IMR-90 (cell line): ENCODE measurements around the gene CDH1. TPM values are rescaled to one million over a fixed set of nuclear protein-coding genes. Genes with fewer than 3 reads are reported as not detected.

ENCODE experiments used
- ATAC-seq: fragments of 200-7000 bp; cut with Tn5 transposase; 2 replicates; pipeline ENCODE4 v1.9.1; 2020; ENCODE audit warnings: low read depth, mild to moderate bottlenecking, moderate library complexity
- BruUV-seq: library from RNA; stranded (reverse); fragments of 400-500 nt; replicated peaks from 2 replicates; lab custom pipeline; 2021; lab: Mats Ljungman, UMichigan
- CTCF ChIA-PET: fragments of 300-600 bp; formaldehyde crosslinking; extraction: SDS; loops from one replicate; lab custom pipeline; 2021; ENCODE audit warnings: antibody characterized with exemption; lab: Yijun Ruan, JAX
- POLR2A ChIA-PET: fragments of 300-600 bp; sonication (Branson Sonifier 250); formaldehyde crosslinking; loops from one replicate; lab custom pipeline; 2022; ENCODE audit warnings: antibody characterized with exemption; ENCODE audit not compliant: unreplicated experiment; lab: Charles Lee
- DNase-seq: peaks from one replicate; pipeline ENCODE4 v3.0.0; 2013
- H2AFZ ChIP-seq: replicated peaks from 2 replicates; pipeline ENCODE3; 2013; ENCODE audit warnings: low read length, mild to moderate bottlenecking; ENCODE audit not compliant: poor library complexity
- H2AK5ac ChIP-seq: 2 replicates; pipeline ENCODE4 v1.6.1; 2013; ENCODE audit warnings: low read depth, low read length, inconsistent platforms
- H2AK9ac ChIP-seq: replicated peaks from 2 replicates; pipeline ENCODE3; 2013; ENCODE audit warnings: mild to moderate bottlenecking, low read depth, low read length, moderate library complexity; ENCODE audit not compliant: poor library complexity
- H2BK120ac ChIP-seq: 2 replicates; pipeline ENCODE4 v1.6.1; 2013; ENCODE audit warnings: low read depth, low read length, inconsistent platforms
- H2BK15ac ChIP-seq: 3 replicates; pipeline ENCODE4 v1.6.1; 2013; ENCODE audit warnings: low read depth, low read length, inconsistent platforms
- H2BK20ac ChIP-seq: 2 replicates; pipeline ENCODE4 v1.6.1; 2013; ENCODE audit warnings: low read depth, mild to moderate bottlenecking, inconsistent platforms, low read length, moderate library complexity
- H2BK5ac ChIP-seq: 2 replicates; pipeline ENCODE4 v1.6.1; 2013; ENCODE audit warnings: mild to moderate bottlenecking, low read depth, low read length, inconsistent platforms; ENCODE audit not compliant: poor library complexity, severe bottlenecking
- H3K14ac ChIP-seq: replicated peaks from 2 replicates; pipeline ENCODE4 v1.6.1; 2013; ENCODE audit warnings: low read depth, low read length, inconsistent platforms
- H3K18ac ChIP-seq: 2 replicates; pipeline ENCODE4 v1.6.1; 2013; ENCODE audit warnings: low read depth, low read length, control low read depth
- H3K23ac ChIP-seq: 2 replicates; pipeline ENCODE4 v1.6.1; 2013; ENCODE audit warnings: low read depth, low read length, inconsistent platforms
- H3K27ac ChIP-seq: 2 replicates; pipeline ENCODE4 v1.5.1; 2013; ENCODE audit warnings: mild to moderate bottlenecking, control low read depth, low read length; ENCODE audit not compliant: insufficient read depth
- H3K27me3 ChIP-seq: 2 replicates; pipeline ENCODE4 v1.6.1; 2013; ENCODE audit warnings: low read length; ENCODE audit not compliant: control insufficient read depth, insufficient read depth
- H3K36me3 ChIP-seq: 2 replicates; pipeline ENCODE4 v1.6.1; 2013; ENCODE audit warnings: low read length, mixed read lengths; ENCODE audit not compliant: control insufficient read depth, insufficient read depth
- H3K4ac ChIP-seq: 2 replicates; pipeline ENCODE4 v1.6.1; 2013; ENCODE audit warnings: low read depth, low read length, inconsistent platforms
- H3K4me1 ChIP-seq: 2 replicates; pipeline ENCODE4 v1.6.1; 2013; ENCODE audit warnings: low read length, mixed read lengths; ENCODE audit not compliant: control insufficient read depth, insufficient read depth
- H3K4me2 ChIP-seq: 2 replicates; pipeline ENCODE4 v1.6.1; 2013; ENCODE audit warnings: low read depth, mild to moderate bottlenecking, control low read depth, low read length, moderate library complexity
- H3K4me3 ChIP-seq: 2 replicates; pipeline ENCODE4 v1.5.1; 2013; ENCODE audit warnings: low read depth, mild to moderate bottlenecking, control low read depth, low read length, moderate library complexity; ENCODE audit not compliant: insufficient read depth
- H3K56ac ChIP-seq: 2 replicates; pipeline ENCODE4 v1.6.1; 2013; ENCODE audit warnings: low read length, inconsistent platforms; ENCODE audit not compliant: insufficient read depth; ENCODE audit errors: extremely low read depth
- H3K79me1 ChIP-seq, 2 experiments: 2 replicates each; pipeline ENCODE4 v1.6.1; 2013; ENCODE audit warnings: low read length in 2 of 2, inconsistent platforms in 1 of 2, low read depth in 1 of 2
- H3K9ac ChIP-seq: 2 replicates; pipeline ENCODE4 v1.6.1; 2013; ENCODE audit warnings: low read depth, low read length, control low read depth
- H3K9me1 ChIP-seq: 2 replicates; pipeline ENCODE4 v1.6.1; 2013; ENCODE audit warnings: low read length, inconsistent platforms; ENCODE audit not compliant: insufficient read depth
- H3K9me3 ChIP-seq: 2 replicates; pipeline ENCODE4 v1.6.1; 2013; ENCODE audit warnings: low read length; ENCODE audit not compliant: control insufficient read depth, insufficient read depth
- H4K20me1 ChIP-seq: 2 replicates; pipeline ENCODE4 v1.6.1; 2013; ENCODE audit warnings: low read length, inconsistent platforms; ENCODE audit not compliant: insufficient read depth
- H4K5ac ChIP-seq: 2 replicates; pipeline ENCODE4 v1.6.1; 2013; ENCODE audit warnings: mild to moderate bottlenecking, low read depth, low read length, control low read depth
- H4K8ac ChIP-seq, 2 experiments: 2 replicates each; pipeline ENCODE4 v1.6.1; 2013; ENCODE audit warnings: low read depth in 2 of 2, low read length in 2 of 2, control low read depth in 1 of 2, inconsistent platforms in 1 of 2
- H4K91ac ChIP-seq: 2 replicates; pipeline ENCODE4 v1.6.1; 2013; ENCODE audit warnings: low read depth, low read length, inconsistent platforms; ENCODE audit not compliant: insufficient read depth
- BHLHE40 ChIP-seq: fragments of 150-350 bp; IDR thresholded peaks from 2 replicates; pipeline ENCODE4 v1.6.1; 2016; ENCODE audit warnings: mild to moderate bottlenecking, low read depth, low read length
- FOS ChIP-seq: fragments of 150-350 bp; IDR thresholded peaks from 2 replicates; pipeline ENCODE4 v1.6.1; 2016; ENCODE audit warnings: low read depth, low read length
- MAFK ChIP-seq: IDR thresholded peaks from 2 replicates; pipeline ENCODE4 v1.6.1; 2012; ENCODE audit warnings: low read depth, low read length, improper control_type of control experiment
- NFE2L2 ChIP-seq: fragments of 150-350 bp; IDR thresholded peaks from 2 replicates; pipeline ENCODE4 v1.6.1; 2016; ENCODE audit warnings: low read depth, mild to moderate bottlenecking, low read length
- RAD21 ChIP-seq: IDR thresholded peaks from 2 replicates; pipeline ENCODE4 v1.6.1; 2012; ENCODE audit warnings: low read length, improper control_type of control experiment
- RCOR1 ChIP-seq: IDR thresholded peaks from 2 replicates; pipeline ENCODE4 v1.6.1; 2012; ENCODE audit warnings: mild to moderate bottlenecking, low read length, improper control_type of control experiment; ENCODE audit not compliant: insufficient replicate concordance
- RFX5 ChIP-seq: IDR thresholded peaks from 2 replicates; pipeline ENCODE4 v1.8.0; 2012; ENCODE audit warnings: low read depth, mild to moderate bottlenecking, low read length, moderate library complexity
- SMC3 ChIP-seq: fragments of 150-350 bp; IDR thresholded peaks from 2 replicates; pipeline ENCODE4 v1.6.1; 2016; ENCODE audit warnings: low read depth, mild to moderate bottlenecking, antibody characterized with exemption, low read length, moderate library complexity
- WGBS, 2 experiments: methylation state at CpG; one replicate each; pipeline versions ENCODE4 v1.1.5 to v1.1.7; 2013; ENCODE audit warnings: missing lambda C conversion rate in 2 of 2; ENCODE audit not compliant: insufficient read length in 1 of 2; ENCODE audit errors: extremely low coverage in 2 of 2; 5-methylcytosine and 5-hydroxymethylcytosine counted together
- dilution Hi-C: fragments of 300-500 bp; cut with HindIII; formaldehyde crosslinking; loops from one replicate; pipeline ENCODE4 v1.14.3; 2018; ENCODE audit warnings: low sequenced_read_pairs; ENCODE audit not compliant: unreplicated experiment
- in situ Hi-C: fragments of 300-500 bp; cut with MboI; formaldehyde crosslinking; loops from 3 replicates; pipeline ENCODE4 v1.14.3; 2019; ENCODE audit warnings: low sequenced_read_pairs, inconsistent platforms, mixed read lengths
- intact Hi-C: fragments of 100-400 bp; cut with micrococcal nuclease; formaldehyde crosslinking; loops from 2 replicates; pipeline ENCODE4 v1.10.0; 2022
- polyA plus RNA-seq, 3 experiments: library from polyadenylated mRNA; depleted of rRNA; stranded (reverse); fragments of >200 nt; gene quantifications; 2 replicates each; pipeline ENCODE4 v1.2.3, GENCODE V29; 2012; ENCODE audit warnings: low replicate concordance in 1 of 3
- total RNA-seq: library from RNA; depleted of rRNA; stranded (reverse); fragments of >200 nt; gene quantifications from 2 replicates; pipeline ENCODE4 v1.2.3, GENCODE V29; 2012
- TF ChIP-seq, protein P1 (sequence below): fragments of 150-350 bp; IDR thresholded peaks from 2 replicates; pipeline ENCODE4 v1.6.1; 2016; ENCODE audit warnings: low read depth, mild to moderate bottlenecking, low read length, moderate library complexity, borderline replicate concordance
- TF ChIP-seq, protein P2 (sequence below): conservative IDR thresholded peaks from 2 replicates; pipeline ENCODE4 v1.5.1; 2012; ENCODE audit warnings: mild to moderate bottlenecking, low read depth, low read length, improper control_type of control experiment

CDH1 gene
- total and polyA plus RNA-seq, 2 of the 4 experiments (the other 2 are of a cell fraction) = under 0.01 TPM; not detected in 1

DNA sequence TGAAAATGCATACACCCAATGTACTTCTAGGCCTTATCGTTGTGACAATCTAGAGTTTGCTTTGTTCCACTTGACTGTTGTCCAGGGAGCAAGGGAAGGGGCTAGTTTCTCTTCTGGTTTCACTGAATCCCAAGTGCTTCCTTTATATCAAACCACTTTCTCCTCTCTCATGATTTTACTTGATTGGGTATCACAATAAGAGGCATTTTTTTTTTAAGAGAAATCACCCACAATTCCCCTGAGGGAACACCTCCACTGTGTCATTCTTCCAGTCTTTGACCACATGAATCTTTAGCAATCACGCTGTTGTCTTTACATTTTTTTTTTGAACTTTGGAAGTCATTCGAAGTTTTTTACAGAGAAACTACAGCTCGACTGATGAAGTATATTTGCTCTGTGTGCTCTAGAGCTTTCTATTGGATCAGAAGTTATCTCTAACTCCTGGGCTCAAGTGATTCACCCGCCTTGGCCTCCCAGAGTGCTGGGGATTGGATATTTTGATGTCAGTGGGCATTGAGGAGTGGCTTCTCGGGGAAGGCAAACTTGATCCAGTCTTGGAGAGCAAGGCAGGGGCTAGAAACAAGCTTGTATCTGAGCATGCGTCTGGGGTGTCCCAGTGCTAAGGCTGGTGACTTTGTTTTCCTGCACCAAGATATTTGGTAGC lies 3.0 kb downstream of the CDH1 start (continued):
- no peak for TF ChIP-seq SMC3
- TF ChIP-seq RFX5 = no peak
- TF ChIP-seq, protein P1, sequence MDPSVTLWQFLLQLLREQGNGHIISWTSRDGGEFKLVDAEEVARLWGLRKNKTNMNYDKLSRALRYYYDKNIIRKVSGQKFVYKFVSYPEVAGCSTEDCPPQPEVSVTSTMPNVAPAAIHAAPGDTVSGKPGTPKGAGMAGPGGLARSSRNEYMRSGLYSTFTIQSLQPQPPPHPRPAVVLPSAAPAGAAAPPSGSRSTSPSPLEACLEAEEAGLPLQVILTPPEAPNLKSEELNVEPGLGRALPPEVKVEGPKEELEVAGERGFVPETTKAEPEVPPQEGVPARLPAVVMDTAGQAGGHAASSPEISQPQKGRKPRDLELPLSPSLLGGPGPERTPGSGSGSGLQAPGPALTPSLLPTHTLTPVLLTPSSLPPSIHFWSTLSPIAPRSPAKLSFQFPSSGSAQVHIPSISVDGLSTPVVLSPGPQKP = no peak

DNA sequence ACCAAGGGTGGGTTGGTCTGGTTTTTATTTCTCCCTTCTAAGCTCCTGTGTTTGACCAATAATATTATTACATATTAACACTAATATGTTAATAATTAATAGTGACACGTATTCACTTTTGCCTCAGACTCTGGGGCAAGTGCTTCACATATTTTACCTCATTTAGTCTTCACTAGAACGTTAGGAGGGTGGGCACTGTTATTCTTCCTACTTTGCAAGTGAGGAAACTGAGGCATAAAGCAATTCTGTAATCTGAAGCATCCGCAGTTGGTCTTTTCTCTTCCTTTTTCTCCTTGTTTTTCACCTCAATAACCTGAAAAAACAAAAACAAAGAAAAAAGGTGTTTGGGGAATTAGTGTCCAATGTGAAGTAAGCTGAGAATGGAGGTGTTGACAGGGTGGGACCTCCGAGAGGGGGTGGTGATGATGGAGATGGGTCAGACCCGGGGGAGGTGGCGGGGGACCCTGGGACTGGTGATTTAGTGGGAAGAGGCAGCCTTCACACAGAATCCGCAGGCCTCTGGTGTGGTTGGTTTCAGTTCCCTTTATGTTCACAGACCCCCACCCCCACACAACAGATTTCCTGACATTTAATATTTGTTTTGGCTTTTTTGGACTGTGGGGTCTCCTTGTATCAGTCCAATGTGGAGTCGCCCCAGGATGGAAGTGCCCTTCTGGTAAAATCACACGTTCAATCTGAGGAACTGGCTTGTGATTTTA lies 3.7 kb downstream of the CDH1 start:
- in situ Hi-C loops = no loop called here
- H3K14ac ChIP-seq = no peak overlapping the region
- H3K9me1 ChIP-seq = no peaks in the 10 kb centered on the region
- H2BK5ac ChIP-seq = no peak overlapping the region
- no peak overlapping the region for H3K4ac ChIP-seq
- no peaks in the 10 kb centered on the region for H3K36me3 ChIP-seq
- no peak overlapping the region for H4K91ac ChIP-seq
- no peak overlapping the region for H2AK9ac ChIP-seq
- peaks cover 39% of the 10 kb centered on the region for H3K27me3 ChIP-seq
- ATAC-seq = no peak
- no peak overlapping the region for H2AK5ac ChIP-seq
- H2BK120ac ChIP-seq = no peak overlapping the region
- dilution Hi-C loops = no loop called here
- H4K8ac ChIP-seq = no peak overlapping the region
- WGBS, 2 experiments = no CpG with 5 or more reads among the region's 9 CpGs
- ChIA-PET POLR2A (interaction anchor here (0.6 kb wide), 1 partner anchor 81 kb away, joined by 5 read pairs; no protein-coding TSS in a partner anchor), CTCF (no interaction called here)
- intact Hi-C loops = no loop called here
- H3K9ac ChIP-seq = no peak overlapping the region
- no peaks in the 10 kb centered on the region for H3K4me1 ChIP-seq
- no peak overlapping the region for H2BK20ac ChIP-seq
- DNase-seq = no peak
- H2AFZ ChIP-seq = no peak overlapping the region
- H3K18ac ChIP-seq = no peak overlapping the region
- BruUV-seq = no TSS peak
- no peaks in the 10 kb centered on the region for H4K20me1 ChIP-seq
- no peak overlapping the region for H3K4me3 ChIP-seq
- H3K56ac ChIP-seq = no peak overlapping the region
- H4K5ac ChIP-seq = no peak overlapping the region
- H3K9me3 ChIP-seq = peaks cover 4% of the 10 kb centered on the region; the same call in 1 of the 2 replicates
- no peaks in the 10 kb centered on the region for H3K79me1 ChIP-seq
- no peak overlapping the region for H3K27ac ChIP-seq
- H3K23ac ChIP-seq = no peak overlapping the region
- no peak overlapping the region for H2BK15ac ChIP-seq
- no peak overlapping the region for H3K4me2 ChIP-seq
- TF ChIP-seq MAFK = no peak
- no peak for TF ChIP-seq SMC3
- TF ChIP-seq, protein P1 = no peak
- no peak for TF ChIP-seq BHLHE40
- TF ChIP-seq NFE2L2 = no peak
- no peak for TF ChIP-seq RFX5
- TF ChIP-seq FOS = no peak
- TF ChIP-seq RAD21 = no peak
- TF ChIP-seq RCOR1 = no peak
- TF ChIP-seq, protein P2, sequence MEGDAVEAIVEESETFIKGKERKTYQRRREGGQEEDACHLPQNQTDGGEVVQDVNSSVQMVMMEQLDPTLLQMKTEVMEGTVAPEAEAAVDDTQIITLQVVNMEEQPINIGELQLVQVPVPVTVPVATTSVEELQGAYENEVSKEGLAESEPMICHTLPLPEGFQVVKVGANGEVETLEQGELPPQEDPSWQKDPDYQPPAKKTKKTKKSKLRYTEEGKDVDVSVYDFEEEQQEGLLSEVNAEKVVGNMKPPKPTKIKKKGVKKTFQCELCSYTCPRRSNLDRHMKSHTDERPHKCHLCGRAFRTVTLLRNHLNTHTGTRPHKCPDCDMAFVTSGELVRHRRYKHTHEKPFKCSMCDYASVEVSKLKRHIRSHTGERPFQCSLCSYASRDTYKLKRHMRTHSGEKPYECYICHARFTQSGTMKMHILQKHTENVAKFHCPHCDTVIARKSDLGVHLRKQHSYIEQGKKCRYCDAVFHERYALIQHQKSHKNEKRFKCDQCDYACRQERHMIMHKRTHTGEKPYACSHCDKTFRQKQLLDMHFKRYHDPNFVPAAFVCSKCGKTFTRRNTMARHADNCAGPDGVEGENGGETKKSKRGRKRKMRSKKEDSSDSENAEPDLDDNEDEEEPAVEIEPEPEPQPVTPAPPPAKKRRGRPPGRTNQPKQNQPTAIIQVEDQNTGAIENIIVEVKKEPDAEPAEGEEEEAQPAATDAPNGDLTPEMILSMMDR = no peak
